Measurements from ENCODE around the gene SELENOI.

GRCh38 chr2:26299471-26300101 is 46.4 kb upstream of the SELENOI start:
- no peak for TF ChIP-seq POLR2AphosphoS5 (IDR thresholded peaks at IDR 0.05; ENCODE audit: low read depth, low read length)
- TF ChIP-seq POLR2A (IDR thresholded peaks at IDR 0.05; ENCODE audit: low read depth, low read length) = no peak
- TF ChIP-seq TAF1 (IDR thresholded peaks at IDR 0.05; ENCODE audit: borderline replicate concordance, low read depth, low read length) = no peak
